BJ (cell line): ENCODE measurements around the gene DMRT2. TPM values are rescaled to one million over a fixed set of nuclear protein-coding genes. Genes with fewer than 3 reads are reported as not detected.

Experiments used
- CTCF ChIA-PET: fragments of 350-600 bp; formaldehyde crosslinking; extraction: SDS; loops from one replicate; lab custom pipeline; 2021; ENCODE audit warnings: antibody characterized with exemption, inconsistent platforms; lab: Yijun Ruan, JAX
- POLR2A ChIA-PET: fragments of 300-600 bp; sonication (Branson Sonifier 250); formaldehyde crosslinking; extraction: SDS; loops from one replicate; lab custom pipeline; 2021; ENCODE audit warnings: antibody characterized with exemption; lab: Charles Lee
- DNase-seq: peaks from one replicate; pipeline ENCODE4 v3.0.0-alpha.2; 2011; ENCODE audit warnings: low read depth
- H3K27me3 ChIP-seq: 2 replicates; pipeline ENCODE4 v1.6.0; 2011; ENCODE audit warnings: low read length; ENCODE audit not compliant: control insufficient read depth, insufficient read depth
- H3K36me3 ChIP-seq: 2 replicates; pipeline ENCODE4 v1.5.1; 2011; ENCODE audit warnings: low read length; ENCODE audit not compliant: control insufficient read depth, insufficient read depth
- H3K4me3 ChIP-seq: 2 replicates; pipeline ENCODE4 v1.5.1; 2011; ENCODE audit warnings: low read depth, mild to moderate bottlenecking, control low read depth, low read length
- polyA plus RNA-seq: library from polyadenylated mRNA; depleted of rRNA; stranded (reverse); fragments of >200 nt; gene quantifications from 2 replicates; pipeline ENCODE4 v1.2.3, GENCODE V29; 2011
- TF ChIP-seq, protein P1 (sequence below): IDR thresholded peaks from 2 replicates; pipeline ENCODE4 v1.5.1; 2011; ENCODE audit warnings: low read depth, mild to moderate bottlenecking, control low read depth, inconsistent platforms, low read length, moderate library complexity; ENCODE audit not compliant: insufficient read depth

DMRT2 gene
- polyA plus RNA-seq, 1 experiment, result not detected

DNA sequence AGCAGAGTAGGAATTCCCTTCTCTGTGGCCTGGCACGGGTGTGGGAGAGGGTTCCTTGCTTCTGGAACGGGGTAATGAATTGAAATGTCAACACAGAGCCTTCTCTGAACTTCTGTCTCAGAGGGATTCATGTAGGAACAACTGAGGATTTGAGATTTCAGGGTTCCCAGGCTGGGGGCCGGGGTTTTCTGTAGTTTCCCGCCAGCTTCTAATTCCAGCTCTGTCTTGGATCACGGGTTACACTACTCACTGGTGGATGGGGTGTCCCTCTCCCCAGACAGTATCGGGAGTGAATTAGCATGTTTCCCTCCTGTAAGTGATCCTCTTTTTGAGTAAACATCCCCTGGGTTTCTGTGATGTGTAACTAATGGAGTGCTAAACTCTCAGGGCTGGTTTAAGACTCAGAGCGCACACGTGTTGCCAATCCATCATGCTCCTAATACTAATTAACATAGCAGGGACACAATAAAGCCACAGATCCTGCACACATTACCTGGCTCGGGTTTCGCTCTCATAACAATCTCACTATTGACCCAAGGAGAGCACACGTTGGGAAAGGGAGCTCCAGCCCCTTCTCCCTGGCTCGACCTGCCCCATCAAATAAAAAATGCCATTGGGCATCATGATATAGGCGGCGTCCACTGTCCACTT, 18.1 kb upstream of the DMRT2 start:
- Histone ChIP-seq H3K36me3 (no peaks in the 10 kb centered on the region), H3K4me3 (no peak overlapping the region), H3K27me3 (no peaks in the 10 kb centered on the region)
- no peak for DNase-seq
- POLR2A ChIA-PET, result no interaction called here
- TF ChIP-seq, protein P1, sequence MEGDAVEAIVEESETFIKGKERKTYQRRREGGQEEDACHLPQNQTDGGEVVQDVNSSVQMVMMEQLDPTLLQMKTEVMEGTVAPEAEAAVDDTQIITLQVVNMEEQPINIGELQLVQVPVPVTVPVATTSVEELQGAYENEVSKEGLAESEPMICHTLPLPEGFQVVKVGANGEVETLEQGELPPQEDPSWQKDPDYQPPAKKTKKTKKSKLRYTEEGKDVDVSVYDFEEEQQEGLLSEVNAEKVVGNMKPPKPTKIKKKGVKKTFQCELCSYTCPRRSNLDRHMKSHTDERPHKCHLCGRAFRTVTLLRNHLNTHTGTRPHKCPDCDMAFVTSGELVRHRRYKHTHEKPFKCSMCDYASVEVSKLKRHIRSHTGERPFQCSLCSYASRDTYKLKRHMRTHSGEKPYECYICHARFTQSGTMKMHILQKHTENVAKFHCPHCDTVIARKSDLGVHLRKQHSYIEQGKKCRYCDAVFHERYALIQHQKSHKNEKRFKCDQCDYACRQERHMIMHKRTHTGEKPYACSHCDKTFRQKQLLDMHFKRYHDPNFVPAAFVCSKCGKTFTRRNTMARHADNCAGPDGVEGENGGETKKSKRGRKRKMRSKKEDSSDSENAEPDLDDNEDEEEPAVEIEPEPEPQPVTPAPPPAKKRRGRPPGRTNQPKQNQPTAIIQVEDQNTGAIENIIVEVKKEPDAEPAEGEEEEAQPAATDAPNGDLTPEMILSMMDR, result no peak
- CTCF ChIA-PET, result interaction anchor here (0.6 kb wide), 1 partner anchor 29 kb away, joined by 3 read pairs; no protein-coding TSS in a partner anchor

DNA sequence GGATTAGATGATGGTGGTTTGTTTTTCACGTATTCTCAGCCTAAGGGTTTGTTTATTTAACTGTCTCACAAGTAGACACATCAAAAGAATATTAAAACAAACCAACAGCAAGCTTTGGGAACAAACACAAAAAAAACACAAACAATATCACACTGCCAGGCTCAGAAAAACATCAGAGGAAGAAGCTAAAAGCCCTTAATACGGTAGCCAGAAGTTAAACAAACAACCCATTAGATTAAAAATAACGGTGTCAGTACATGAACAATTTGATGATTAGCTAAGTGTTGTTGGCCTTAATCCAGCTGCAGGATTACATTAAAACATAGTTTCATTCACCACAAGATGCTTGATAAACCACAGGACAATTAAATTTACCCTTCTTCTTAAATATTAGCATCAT, 15.9 kb upstream of the DMRT2 start:
- Histone ChIP-seq H3K27me3 (no peaks in the 10 kb centered on the region), H3K4me3 (no peak overlapping the region), H3K36me3 (no peaks in the 10 kb centered on the region)
- TF ChIP-seq, protein P1, result no peak
- ChIA-PET POLR2A (no interaction called here), CTCF (no interaction called here)
- DNase-seq, result no peak

DNA sequence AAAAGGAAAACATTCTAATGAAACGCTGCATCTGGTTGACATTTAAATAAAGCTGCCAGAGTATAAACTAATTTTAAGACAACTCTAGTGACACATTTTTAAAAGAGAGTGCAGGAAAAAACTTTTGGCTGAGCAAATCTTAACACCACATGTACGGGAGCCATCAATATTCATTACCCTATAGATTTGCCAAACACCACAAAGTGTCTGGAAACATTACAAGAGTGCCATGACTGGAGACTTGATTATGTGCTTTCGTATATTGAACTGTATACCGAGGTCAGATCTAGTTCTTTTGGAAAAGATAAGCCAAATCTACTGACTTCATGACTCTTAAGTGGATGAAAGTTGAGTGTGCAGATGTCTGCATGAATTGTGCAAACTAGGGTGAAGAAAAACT, 10.6 kb upstream of the DMRT2 start:
- TF ChIP-seq, protein P1, result no peak
- no peak for DNase-seq
- ChIA-PET POLR2A (no interaction called here), CTCF (no interaction called here)
- H3K36me3 ChIP-seq, result no peaks in the 10 kb centered on the region
- no peaks in the 10 kb centered on the region for H3K27me3 ChIP-seq
- H3K4me3 ChIP-seq, result no peak overlapping the region

DNA sequence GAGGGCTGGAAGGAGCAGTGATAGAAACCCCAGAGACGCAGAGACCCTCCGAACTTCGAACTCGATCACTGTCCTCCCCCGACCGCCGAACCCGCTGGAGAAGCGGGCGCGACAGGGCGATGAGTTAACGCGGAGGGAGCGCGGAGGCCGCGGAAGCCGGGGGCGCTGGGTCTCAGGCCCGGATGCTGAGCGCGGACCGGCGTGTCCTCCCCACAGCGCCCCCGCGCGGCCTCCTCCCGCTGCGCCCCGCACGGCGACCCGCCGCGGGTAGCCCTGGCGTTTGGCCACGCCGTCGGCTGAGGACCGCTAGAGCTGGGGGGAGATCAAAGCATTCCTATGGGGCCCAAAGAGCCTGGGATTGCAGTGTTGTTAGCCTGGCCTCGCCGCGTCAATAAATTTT, 7.7 kb upstream of the DMRT2 start:
- H3K27me3 ChIP-seq, result no peaks in the 10 kb centered on the region
- ChIA-PET CTCF (no interaction called here), POLR2A (no interaction called here)
- H3K4me3 ChIP-seq, result no peak overlapping the region
- TF ChIP-seq, protein P1, result no peak
- no peak for DNase-seq
- H3K36me3 ChIP-seq, result no peaks in the 10 kb centered on the region

DNA sequence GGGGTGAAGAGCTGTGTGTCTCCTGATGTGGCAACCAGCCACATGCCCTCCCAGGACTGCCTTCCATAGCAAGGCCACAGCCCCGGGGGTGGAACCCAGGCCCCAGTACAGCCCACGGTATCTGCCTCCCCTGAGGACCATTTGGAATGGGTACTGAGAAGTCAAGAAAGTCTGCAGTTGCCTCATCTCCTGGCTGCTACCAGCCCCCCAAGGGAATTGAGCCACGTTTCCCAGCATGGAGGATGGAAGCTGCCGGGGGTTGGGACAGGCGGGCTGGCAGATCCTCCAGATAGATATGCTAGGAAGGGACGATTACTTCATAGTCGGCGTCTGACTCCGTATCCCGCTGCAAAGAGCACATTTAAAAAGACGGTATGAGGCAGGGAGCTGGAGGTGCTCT, 5.5 kb upstream of the DMRT2 start:
- POLR2A ChIA-PET, result no interaction called here
- CTCF ChIA-PET, result no interaction called here
- Histone ChIP-seq H3K36me3 (no peaks in the 10 kb centered on the region), H3K4me3 (no peak overlapping the region), H3K27me3 (no peaks in the 10 kb centered on the region; the same call in 1 of the 2 replicates)
- TF ChIP-seq, protein P1, result no peak
- DNase-seq, result no peak
